Activated CD4-positive, alpha-beta T cell treated with anti-CD3 and anti-CD28 coated beads for 48 hours (primary cell): ENCODE measurements around the gene TNFRSF18.
A peak's percentile ranks its signal among the peaks of the same experiment; 100 is the strongest.

ENCODE experiments used
- DNase-seq: peaks from one replicate; pipeline ENCODE4 v3.0.0-alpha.2; 2020

The TNFRSF18 gene

GRCh38 chr1:1226566-1227362 lies 20.4 kb upstream of the TNFRSF18 start:
- DNase-seq = no peak

DNA sequence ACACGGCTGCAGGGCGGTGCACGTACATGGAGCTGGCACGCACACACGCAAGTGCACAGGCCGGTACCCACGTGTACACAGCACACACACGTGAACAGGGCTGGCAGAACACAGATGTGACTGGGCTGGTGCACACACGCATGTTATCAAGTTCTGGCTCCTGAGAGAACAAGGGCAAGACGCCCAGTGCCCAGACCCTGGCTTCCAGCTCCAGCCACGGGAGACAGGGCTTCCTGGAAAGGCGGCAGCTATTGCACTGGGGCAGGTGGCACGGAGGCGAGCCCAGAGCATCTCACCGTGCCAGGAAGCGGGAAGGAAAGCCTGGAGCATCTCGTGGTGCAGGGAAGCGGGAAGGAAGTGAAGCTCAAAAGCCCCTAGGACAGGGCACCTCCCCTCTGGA lies 19.5 kb upstream of the TNFRSF18 start:
- no peak for DNase-seq

DNA sequence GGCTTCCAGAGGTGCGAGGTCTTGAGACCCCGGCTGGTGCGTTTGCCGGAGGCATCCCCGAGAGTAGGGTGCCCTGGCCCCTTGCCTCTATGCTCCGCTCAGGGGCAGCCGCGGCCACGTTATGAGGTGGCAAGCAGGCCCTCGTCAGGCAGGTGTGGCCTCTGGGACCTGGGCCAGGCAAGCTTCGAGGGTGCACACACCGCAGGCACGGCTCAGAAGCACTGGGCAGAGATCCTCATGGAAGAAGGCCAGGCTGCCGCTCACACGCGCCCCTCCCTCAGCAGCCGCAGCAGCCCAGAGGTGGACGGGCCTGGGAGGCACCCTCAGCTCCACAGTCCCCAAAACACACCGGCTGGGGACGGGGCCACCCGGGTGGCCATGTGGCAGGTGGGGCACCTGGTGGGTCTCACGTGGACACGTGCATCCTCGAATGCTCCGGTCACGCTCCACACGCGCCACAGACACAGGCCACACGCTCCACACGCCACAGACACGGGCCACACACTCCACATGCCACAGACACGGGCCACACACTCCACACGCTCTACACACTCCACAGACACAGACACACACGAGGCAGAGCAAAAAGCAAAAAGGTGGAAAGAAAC lies 18.9 kb upstream of the TNFRSF18 start:
- no peak for DNase-seq

DNA sequence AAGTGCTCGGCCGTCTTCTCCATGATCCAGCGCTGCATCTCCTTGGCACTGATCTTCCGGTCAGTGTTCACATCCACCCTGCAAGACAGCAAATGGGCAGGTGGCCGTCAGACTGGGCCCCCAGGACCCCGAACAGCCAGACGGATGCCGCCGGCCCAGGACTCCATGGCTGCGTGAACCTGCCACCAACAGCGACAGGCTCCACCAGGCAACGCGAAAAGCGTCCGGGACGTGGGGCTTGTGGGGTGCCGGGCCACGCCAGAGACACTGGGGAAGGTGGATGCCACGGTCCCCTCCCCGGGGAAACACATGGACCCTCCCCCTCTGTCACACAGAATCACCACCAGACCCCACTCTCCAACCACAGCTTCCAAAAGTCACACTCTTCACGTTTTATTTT lies 17.5 kb upstream of the TNFRSF18 start:
- no peak for DNase-seq

DNA sequence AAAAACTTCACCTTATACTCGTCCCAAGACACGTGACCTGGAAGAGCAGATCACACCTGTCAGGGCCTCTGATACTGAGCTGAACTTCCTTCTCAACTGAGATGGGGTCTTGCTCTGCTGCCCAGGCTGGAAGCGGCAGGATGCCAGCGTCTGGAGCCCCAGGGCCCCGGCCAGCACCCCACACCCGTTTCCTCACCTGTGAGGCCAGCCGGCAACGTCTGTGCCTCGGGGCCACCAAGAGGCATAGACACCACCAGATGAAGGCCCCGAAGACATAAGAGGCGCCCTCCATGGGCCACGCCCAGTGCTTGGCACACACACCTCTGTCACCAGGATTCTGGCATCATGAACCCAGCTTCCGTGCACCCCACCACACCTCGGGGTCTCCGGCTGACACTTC lies 16.9 kb upstream of the TNFRSF18 start:
- DNase-seq = no peak

GRCh38 chr1:1222575-1223225 lies 16.3 kb upstream of the TNFRSF18 start:
- DNase-seq = no peak

GRCh38 chr1:1221887-1222574 lies 15.6 kb upstream of the TNFRSF18 start:
- no peak for DNase-seq

- no peak for DNase-seq
These were observed 13.8 kb upstream of the TNFRSF18 start for GRCh38 chr1:1220197-1220596.

DNA sequence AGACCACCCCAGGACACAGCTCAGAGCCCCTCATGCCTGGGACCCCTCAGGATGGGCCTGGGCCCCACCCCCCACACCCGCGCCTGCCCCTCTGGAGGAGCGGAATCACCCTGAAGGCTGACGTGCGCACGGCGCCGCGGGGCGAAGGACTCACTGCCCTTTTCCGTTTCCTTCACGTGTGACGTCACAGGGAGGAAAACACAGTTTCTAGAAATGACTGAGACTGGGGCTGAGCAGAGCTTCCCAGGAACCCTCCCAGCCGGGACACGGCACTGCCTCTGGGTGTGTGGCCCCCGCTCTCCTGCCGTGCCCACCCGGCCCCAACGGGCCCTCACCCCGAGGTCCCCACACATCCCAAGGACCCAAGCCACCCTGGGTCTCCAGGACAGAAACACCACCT lies 12.9 kb upstream of the TNFRSF18 start:
- peak; percentile 65 for DNase-seq

GRCh38 chr1:1218524-1219200 lies 12.3 kb upstream of the TNFRSF18 start:
- DNase-seq = no peak

- peak; percentile 67 for DNase-seq
These were observed 11.5 kb upstream of the TNFRSF18 start for GRCh38 chr1:1217621-1218523.

GRCh38 chr1:1216770-1217620 lies 10.6 kb upstream of the TNFRSF18 start:
- peak; percentile 52 for DNase-seq

GRCh38 chr1:1215881-1216605 lies 9.7 kb upstream of the TNFRSF18 start:
- no peak for DNase-seq

DNA sequence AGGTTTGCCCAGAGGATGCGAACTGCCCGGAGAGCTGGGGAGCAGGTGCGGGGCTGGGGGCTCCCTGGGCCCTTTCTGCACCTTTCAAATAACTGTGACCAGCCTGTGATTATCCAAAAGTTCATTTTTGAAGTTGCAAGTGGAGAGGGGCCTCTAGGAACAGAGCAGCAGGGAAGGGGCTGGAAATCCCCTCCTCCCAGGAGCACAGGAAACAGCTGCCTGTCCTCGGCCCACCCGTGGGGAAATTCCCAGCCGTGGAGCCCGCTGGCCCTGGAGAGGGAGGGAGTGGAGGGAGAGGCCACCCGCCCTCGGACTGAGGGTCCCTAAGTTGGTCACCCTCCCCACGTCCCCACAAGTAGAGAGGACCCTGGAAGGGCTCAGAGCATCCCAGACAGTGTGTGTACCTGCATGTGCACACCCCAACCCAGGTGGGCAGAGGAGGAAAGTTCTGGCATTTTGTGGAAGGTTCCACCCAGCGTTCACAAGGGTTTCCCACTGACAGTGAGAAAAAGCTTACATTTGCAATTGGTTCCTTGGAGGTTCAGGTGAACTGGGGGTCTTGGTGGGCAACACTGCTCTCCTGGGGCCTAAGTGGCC lies 8.8 kb upstream of the TNFRSF18 start:
- no peak for DNase-seq

DNA sequence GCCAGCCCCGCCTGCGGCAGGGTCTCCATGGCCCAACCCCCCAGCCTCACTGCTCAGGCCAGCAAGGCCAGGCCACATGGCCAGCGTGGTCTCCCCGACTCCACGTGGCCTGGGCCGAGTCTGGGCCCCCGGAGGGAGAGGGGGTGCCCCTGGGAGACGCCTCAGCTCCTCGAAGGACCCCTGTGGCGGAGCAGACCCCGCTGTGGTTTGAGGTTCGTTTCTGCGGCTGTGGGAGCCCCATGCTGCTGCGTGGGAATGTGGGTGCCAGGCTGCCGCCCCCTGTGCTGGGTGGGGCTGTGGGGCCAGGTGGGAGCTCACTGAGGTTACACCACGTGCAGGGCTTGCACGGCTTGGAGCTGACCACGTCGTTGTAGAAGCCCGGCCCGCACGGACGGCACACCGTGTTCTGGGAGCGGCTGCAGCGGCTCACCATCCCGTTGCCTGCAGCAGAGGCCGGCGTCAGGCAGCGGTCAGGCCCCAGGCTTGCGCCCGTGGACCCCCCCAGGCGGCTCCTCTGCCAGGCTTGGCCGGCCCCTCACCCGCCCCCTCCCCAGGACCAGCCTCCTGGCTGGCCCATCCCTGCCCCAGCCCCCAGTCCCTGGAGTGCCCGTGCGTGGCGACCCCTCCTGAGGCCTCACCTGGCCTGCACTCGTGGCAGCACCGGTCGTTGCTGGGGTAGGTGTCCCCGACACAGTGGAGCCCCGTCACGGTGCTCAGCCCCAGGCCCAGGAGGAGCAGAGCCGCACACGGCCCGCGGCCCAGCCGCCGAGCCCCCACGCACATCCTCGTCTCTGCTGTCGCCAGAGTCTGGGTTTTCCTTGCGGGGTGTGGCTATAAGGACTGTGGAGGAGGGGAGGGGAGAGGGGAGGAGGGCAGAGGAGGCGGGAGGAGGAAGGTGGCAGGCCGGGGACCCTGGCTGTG lies 7.2 kb upstream of the TNFRSF18 start, which contains the start of gene TNFRSF4:
TNFRSF4 (minus strand) TSS at position 809 of the 921 bp plus-strand sequence; CDS start at position 783, 26 bp downstream.
- peak; percentile 66 for DNase-seq

- peak; percentile 58 for DNase-seq
These were observed 6.5 kb upstream of the TNFRSF18 start for GRCh38 chr1:1212780-1213344.

GRCh38 chr1:1211541-1212441 lies 5.4 kb upstream of the TNFRSF18 start:
- peak; percentile 5 for DNase-seq
